ENCODE measurements around the gene C10orf120.

Gene C10orf120

GRCh38 chr10:122730238-122730637 lies 30.6 kb upstream of the C10orf120 start:
- H3K27ac ChIP-seq (ENCODE audit: low read length): no peak overlapping the region

GRCh38 chr10:122729126-122729525 lies 29.5 kb upstream of the C10orf120 start:
- Histone ChIP-seq H3K27me3 (ENCODE audit: low read depth, low read length) (no peaks in the 10 kb centered on the region), H3K4me3 (ENCODE audit: low read length) (no peak overlapping the region), H3K9me3 (ENCODE audit: insufficient read depth, low read length) (no peaks in the 10 kb centered on the region), H3K27ac (ENCODE audit: low read length) (no peak overlapping the region), H4K20me1 (ENCODE audit: insufficient read depth, low read length) (no peaks in the 10 kb centered on the region), H3K79me2 (ENCODE audit: low read length) (no peaks in the 10 kb centered on the region), H3K36me3 (replicated peaks; ENCODE audit: low read depth, low read length) (no peaks in the 10 kb centered on the region), H3K4me2 (ENCODE audit: low read length) (no peak overlapping the region), H3K9ac (ENCODE audit: low read length) (no peak overlapping the region), H3K4me1 (ENCODE audit: low read length) (no peaks in the 10 kb centered on the region), H2AFZ (ENCODE audit: low read depth, low read length) (no peak overlapping the region)
- TF ChIP-seq, protein P1, sequence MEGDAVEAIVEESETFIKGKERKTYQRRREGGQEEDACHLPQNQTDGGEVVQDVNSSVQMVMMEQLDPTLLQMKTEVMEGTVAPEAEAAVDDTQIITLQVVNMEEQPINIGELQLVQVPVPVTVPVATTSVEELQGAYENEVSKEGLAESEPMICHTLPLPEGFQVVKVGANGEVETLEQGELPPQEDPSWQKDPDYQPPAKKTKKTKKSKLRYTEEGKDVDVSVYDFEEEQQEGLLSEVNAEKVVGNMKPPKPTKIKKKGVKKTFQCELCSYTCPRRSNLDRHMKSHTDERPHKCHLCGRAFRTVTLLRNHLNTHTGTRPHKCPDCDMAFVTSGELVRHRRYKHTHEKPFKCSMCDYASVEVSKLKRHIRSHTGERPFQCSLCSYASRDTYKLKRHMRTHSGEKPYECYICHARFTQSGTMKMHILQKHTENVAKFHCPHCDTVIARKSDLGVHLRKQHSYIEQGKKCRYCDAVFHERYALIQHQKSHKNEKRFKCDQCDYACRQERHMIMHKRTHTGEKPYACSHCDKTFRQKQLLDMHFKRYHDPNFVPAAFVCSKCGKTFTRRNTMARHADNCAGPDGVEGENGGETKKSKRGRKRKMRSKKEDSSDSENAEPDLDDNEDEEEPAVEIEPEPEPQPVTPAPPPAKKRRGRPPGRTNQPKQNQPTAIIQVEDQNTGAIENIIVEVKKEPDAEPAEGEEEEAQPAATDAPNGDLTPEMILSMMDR (IDR thresholded peaks at IDR 0.05; ENCODE audit: low read depth, low read length): no peak
- no peak for TF ChIP-seq EZH2phosphoT487 (IDR thresholded peaks at IDR 0.05; ENCODE audit: low read depth)

More at GRCh38 chr10:122730238-122730637, 30.6 kb upstream of the C10orf120 start:
- Histone ChIP-seq H3K9ac (ENCODE audit: low read length) (no peak overlapping the region), H3K4me1 (ENCODE audit: low read length) (no peaks in the 10 kb centered on the region), H4K20me1 (ENCODE audit: insufficient read depth, low read length) (no peaks in the 10 kb centered on the region), H3K9me3 (ENCODE audit: insufficient read depth, low read length) (no peaks in the 10 kb centered on the region), H3K36me3 (replicated peaks; ENCODE audit: low read depth, low read length) (no peaks in the 10 kb centered on the region), H2AFZ (ENCODE audit: low read depth, low read length) (no peak overlapping the region), H3K79me2 (ENCODE audit: low read length) (no peaks in the 10 kb centered on the region), H3K27me3 (ENCODE audit: low read depth, low read length) (no peaks in the 10 kb centered on the region), H3K4me2 (ENCODE audit: low read length) (no peak overlapping the region), H3K4me3 (ENCODE audit: low read length) (no peak overlapping the region)
- no peak for TF ChIP-seq EZH2phosphoT487 (IDR thresholded peaks at IDR 0.05; ENCODE audit: low read depth)
- TF ChIP-seq, protein P1 (IDR thresholded peaks at IDR 0.05; ENCODE audit: low read depth, low read length): no peak

DNA sequence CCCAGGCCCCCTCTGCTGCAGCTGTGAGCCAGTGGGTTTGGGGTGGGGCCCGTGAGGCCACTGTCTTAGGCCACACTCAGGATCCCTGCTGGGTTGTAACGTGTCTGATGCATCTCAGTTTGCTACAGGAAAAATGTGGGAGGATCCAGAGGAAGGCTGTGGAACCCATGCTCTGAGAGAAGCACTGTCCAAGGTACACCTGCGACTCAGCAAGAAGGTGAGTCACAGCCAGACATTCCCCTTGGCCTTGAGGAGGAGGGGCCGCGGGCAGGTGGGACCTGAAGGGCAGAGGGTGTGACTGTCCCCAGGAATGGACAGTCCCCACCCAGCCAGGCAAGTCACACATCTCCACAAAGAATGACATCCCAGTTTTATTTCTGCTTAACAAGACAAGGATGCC lies 27.8 kb upstream of the C10orf120 start:
- Histone ChIP-seq H3K27ac (ENCODE audit: low read length) (no peak overlapping the region), H3K9me3 (ENCODE audit: insufficient read depth, low read length) (no peaks in the 10 kb centered on the region), H3K4me1 (ENCODE audit: low read length) (no peaks in the 10 kb centered on the region), H3K4me3 (ENCODE audit: low read length) (no peak overlapping the region), H3K27me3 (ENCODE audit: low read depth, low read length) (no peaks in the 10 kb centered on the region), H3K36me3 (replicated peaks; ENCODE audit: low read depth, low read length) (no peaks in the 10 kb centered on the region), H2AFZ (ENCODE audit: low read depth, low read length) (no peak overlapping the region), H3K9ac (ENCODE audit: low read length) (no peak overlapping the region), H3K4me2 (ENCODE audit: low read length) (no peak overlapping the region), H3K79me2 (ENCODE audit: low read length) (no peaks in the 10 kb centered on the region), H4K20me1 (ENCODE audit: insufficient read depth, low read length) (no peaks in the 10 kb centered on the region)
- no peak for TF ChIP-seq EZH2phosphoT487 (IDR thresholded peaks at IDR 0.05; ENCODE audit: low read depth)
- TF ChIP-seq, protein P1 (IDR thresholded peaks at IDR 0.05; ENCODE audit: low read depth, low read length): no peak

GRCh38 chr10:122725768-122726167 lies 26.1 kb upstream of the C10orf120 start:
- no peaks in the 10 kb centered on the region for H4K20me1 ChIP-seq (ENCODE audit: insufficient read depth, low read length)
- H3K27ac ChIP-seq (ENCODE audit: low read length): no peak overlapping the region
- no peak overlapping the region for H3K4me3 ChIP-seq (ENCODE audit: low read length)
- TF ChIP-seq, protein P1 (IDR thresholded peaks at IDR 0.05; ENCODE audit: low read depth, low read length): no peak
- H3K4me1 ChIP-seq (ENCODE audit: low read length): no peaks in the 10 kb centered on the region
- no peaks in the 10 kb centered on the region for H3K36me3 ChIP-seq (replicated peaks; ENCODE audit: low read depth, low read length)
- no peaks in the 10 kb centered on the region for H3K27me3 ChIP-seq (ENCODE audit: low read depth, low read length)
- H3K79me2 ChIP-seq (ENCODE audit: low read length): no peaks in the 10 kb centered on the region
- no peak overlapping the region for H3K9ac ChIP-seq (ENCODE audit: low read length)
- H3K9me3 ChIP-seq (ENCODE audit: insufficient read depth, low read length): no peaks in the 10 kb centered on the region
- no peak overlapping the region for H3K4me2 ChIP-seq (ENCODE audit: low read length)
- no peak overlapping the region for H2AFZ ChIP-seq (ENCODE audit: low read depth, low read length)

All from OCI-LY3 (cell line).